HT-29 (cell line): Measurements from ENCODE around the gene TBK1. TPM values are rescaled to one million over a fixed set of nuclear protein-coding genes. Genes with fewer than 3 reads are reported as not detected.
A peak's percentile ranks its signal among the peaks of the same experiment; 100 is the strongest.

Experiments used
- DNase-seq: peaks from one replicate; pipeline ENCODE4 v3.0.0-alpha.2; 2015; ENCODE audit warnings: low spot score
- total RNA-seq: library from RNA; depleted of rRNA; stranded (reverse); fragments of >200 nt; shearing (Covaris generic); gene quantifications from 2 replicates; pipeline ENCODE4 v1.2.3, GENCODE V29; 2014

TBK1 gene
- total RNA-seq, 1 experiment from 2014 or later, result 13.7 TPM

- peak; percentile 90 for DNase-seq
Observed at GRCh38 chr12:64452559-64453329, 824 bp downstream of the TBK1 start.

- DNase-seq, result no peak
Observed at GRCh38 chr12:64455506-64455905, 3.6 kb downstream of the TBK1 start.

GRCh38 chr12:64456119-64456518, 4.2 kb downstream of the TBK1 start:
- DNase-seq, result no peak

GRCh38 chr12:64457032-64457431, 5.1 kb downstream of the TBK1 start:
- no peak for DNase-seq

GRCh38 chr12:64457466-64457865, 5.5 kb downstream of the TBK1 start:
- no peak for DNase-seq

- no peak for DNase-seq
Observed at GRCh38 chr12:64457923-64458322, 6.0 kb downstream of the TBK1 start.

GRCh38 chr12:64459394-64459891, 7.5 kb downstream of the TBK1 start:
- DNase-seq, result no peak

GRCh38 chr12:64461634-64462414, 9.9 kb downstream of the TBK1 start:
- DNase-seq, result no peak

GRCh38 chr12:64466178-64466577, 14.3 kb downstream of the TBK1 start:
- no peak for DNase-seq

GRCh38 chr12:64468966-64469365, 17.0 kb downstream of the TBK1 start:
- DNase-seq, result no peak

GRCh38 chr12:64469455-64470142, 17.7 kb downstream of the TBK1 start:
- DNase-seq, result no peak

GRCh38 chr12:64470495-64470894, 18.6 kb downstream of the TBK1 start:
- no peak for DNase-seq

GRCh38 chr12:64473176-64473575, 21.3 kb downstream of the TBK1 start:
- no peak for DNase-seq

- DNase-seq, result no peak
Observed at GRCh38 chr12:64475518-64475917, 23.6 kb downstream of the TBK1 start.

GRCh38 chr12:64476844-64477243, 24.9 kb downstream of the TBK1 start:
- DNase-seq, result no peak

- DNase-seq, result no peak
Observed at GRCh38 chr12:64478661-64479060, 26.7 kb downstream of the TBK1 start.

GRCh38 chr12:64480148-64480547, 28.2 kb downstream of the TBK1 start:
- no peak for DNase-seq

- DNase-seq, result no peak
Observed at GRCh38 chr12:64486657-64487056, 34.7 kb downstream of the TBK1 start.

GRCh38 chr12:64491718-64492117, 39.8 kb downstream of the TBK1 start:
- DNase-seq, result no peak

GRCh38 chr12:64493513-64493912, 41.6 kb downstream of the TBK1 start:
- no peak for DNase-seq

- no peak for DNase-seq
Observed at GRCh38 chr12:64494998-64495729, 43.2 kb downstream of the TBK1 start.
